ENCODE results near the gene PERP. TPM values are rescaled to one million over a fixed set of nuclear protein-coding genes. Genes with fewer than 3 reads are reported as not detected.

PERP gene
- total RNA-seq, result 10 to 100 TPM; 21.5 to 80.2 (median 34.7) TPM

- no peak for TF ChIP-seq CTCF (IDR thresholded peaks at IDR 0.05; ENCODE audit: low read depth)
Observed at GRCh38 chr6:138107078-138107751, at the start of gene PERP. Gene PERP, minus strand, starts transcription at chr6:138107419. Its CDS starts 79 bp downstream, at chr6:138107340.

GRCh38 chr6:138155443-138155842 is 48.2 kb upstream of the PERP start:
- no peak for TF ChIP-seq CTCF (IDR thresholded peaks at IDR 0.05; ENCODE audit: low read depth)

DNA sequence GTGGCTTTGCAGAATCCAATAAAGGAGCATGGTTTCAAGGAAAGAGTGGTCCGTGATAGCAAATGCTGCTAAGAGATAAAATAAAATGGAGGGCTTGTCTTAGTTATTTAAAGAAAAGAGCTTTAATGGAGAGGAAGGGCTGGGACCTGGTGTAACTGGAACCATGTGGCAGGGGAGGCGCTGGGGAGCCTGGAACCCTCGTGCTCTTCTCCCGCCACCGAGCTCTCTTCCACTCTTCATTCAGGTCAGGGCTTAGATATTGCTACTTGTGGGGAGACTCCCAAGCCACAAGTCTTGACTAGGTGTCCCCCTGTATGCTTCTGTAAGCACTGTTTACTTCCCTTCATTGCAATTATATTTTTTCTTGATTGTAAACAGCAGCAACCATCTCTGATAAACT is 39.3 kb upstream of the PERP start:
- no peak for TF ChIP-seq CTCF (IDR thresholded peaks at IDR 0.05; ENCODE audit: low read depth)

GRCh38 chr6:138145402-138145801 is 38.2 kb upstream of the PERP start:
- no peak for TF ChIP-seq CTCF (IDR thresholded peaks at IDR 0.05; ENCODE audit: low read depth)

DNA sequence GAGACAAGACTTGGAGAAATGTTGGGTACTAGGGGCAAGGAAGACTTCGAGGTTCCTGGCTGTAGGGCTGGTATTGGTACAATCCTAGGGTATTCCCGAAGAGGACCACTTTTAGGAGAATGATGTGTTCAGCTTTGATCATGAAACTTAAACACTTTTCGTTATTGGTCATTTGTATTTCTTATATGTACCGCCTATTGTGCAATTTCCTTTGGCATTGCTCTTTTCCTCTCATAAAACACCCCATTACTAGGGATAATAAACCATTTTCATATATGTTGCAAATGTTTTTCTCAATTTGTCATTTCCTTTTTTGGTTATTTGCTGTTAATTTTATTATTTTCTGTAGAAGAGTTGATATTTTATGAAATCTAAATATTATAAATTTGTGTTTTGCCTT is 35.6 kb upstream of the PERP start:
- no peak for TF ChIP-seq CTCF (IDR thresholded peaks at IDR 0.05; ENCODE audit: low read depth)

DNA sequence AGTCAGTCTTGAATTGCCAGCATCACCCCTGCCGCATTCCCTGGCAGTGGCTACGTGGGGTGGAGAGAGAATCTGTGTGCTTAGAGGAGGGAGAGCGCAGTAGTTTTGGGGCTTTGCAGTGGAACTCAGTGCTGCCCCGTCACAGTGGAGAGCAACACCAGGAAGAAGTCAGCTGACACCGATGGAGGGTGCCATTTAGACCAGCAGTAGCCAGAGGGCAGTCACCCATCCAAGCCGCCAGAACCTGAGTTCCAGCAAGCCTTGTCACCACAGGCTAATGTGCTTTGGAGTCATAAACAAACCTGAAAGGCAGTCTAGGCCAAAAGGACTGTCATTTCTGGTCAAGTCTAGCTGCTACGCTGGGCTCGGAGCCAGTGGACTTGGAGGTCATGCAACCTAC is 22.0 kb upstream of the PERP start:
- TF ChIP-seq CTCF (IDR thresholded peaks at IDR 0.05; ENCODE audit: low read depth), result no peak

DNA sequence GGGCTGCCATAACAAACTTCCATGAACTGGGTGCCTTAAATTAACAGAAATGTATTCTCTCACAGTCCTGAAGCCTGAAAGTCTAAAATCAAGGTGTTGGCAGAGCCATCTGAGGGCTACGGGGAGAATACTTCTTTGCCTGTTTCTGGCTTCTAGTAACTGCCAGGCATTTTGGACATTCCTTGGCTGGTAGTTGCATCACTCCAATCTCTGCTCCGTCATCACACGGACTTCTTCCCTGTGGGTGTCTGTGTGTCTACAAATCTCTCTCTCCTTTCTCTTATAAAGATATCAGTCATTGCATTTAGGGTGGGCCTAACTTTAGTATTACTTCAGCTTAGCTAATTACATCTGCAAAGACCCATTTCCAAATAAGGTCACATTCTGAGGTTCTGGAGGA is 20.9 kb upstream of the PERP start:
- TF ChIP-seq CTCF (IDR thresholded peaks at IDR 0.05; ENCODE audit: low read depth), result no peak
